Measurements from ENCODE around the gene WWOX. TPM values are rescaled to one million over a fixed set of nuclear protein-coding genes. Genes with fewer than 3 reads are reported as not detected.

Gene WWOX
- total RNA-seq, 3 donors from 2014 or later (not counting 1 experiment from before 2014, with no cell fraction given), result 21.0 to 29.8 (median 27.0) TPM

DNA sequence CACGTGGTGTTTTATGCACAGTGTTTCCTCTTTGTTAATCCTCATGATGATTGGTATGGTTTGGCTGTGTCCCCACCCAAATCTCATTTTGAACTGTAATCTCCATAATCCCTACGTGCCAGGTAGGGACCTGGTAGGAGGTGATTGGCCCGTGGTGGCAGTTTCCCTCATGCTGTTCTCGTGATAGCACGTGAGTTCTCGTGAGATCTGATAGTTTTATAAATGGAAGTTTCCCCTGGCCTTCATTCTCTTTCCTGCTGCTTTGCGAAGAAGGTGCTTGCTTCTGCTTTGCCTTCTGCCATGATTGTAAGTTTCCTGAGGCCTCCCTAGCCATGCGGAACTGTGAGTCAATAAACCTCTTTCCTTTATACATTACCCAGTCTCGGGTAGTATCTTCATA, 115.8 kb downstream of the WWOX start:
- no peak for DNase-seq
- H3K27ac ChIP-seq (ENCODE audit: low read length), result no peak overlapping the region
- H3K36me3 ChIP-seq (ENCODE audit: control insufficient read depth, insufficient read depth, low read length), result no peaks in the 10 kb centered on the region
- intact Hi-C loops (cut with micrococcal nuclease), result no loop called here
- no peaks in the 10 kb centered on the region for H3K4me1 Mint-ChIP-seq
- H3K27ac Mint-ChIP-seq, result no peak overlapping the region
- no peak overlapping the region for H3K4me3 Mint-ChIP-seq
- no peaks in the 10 kb centered on the region for H3K9me3 Mint-ChIP-seq
- ATAC-seq, result no peak
- TF ChIP-seq, protein P1, sequence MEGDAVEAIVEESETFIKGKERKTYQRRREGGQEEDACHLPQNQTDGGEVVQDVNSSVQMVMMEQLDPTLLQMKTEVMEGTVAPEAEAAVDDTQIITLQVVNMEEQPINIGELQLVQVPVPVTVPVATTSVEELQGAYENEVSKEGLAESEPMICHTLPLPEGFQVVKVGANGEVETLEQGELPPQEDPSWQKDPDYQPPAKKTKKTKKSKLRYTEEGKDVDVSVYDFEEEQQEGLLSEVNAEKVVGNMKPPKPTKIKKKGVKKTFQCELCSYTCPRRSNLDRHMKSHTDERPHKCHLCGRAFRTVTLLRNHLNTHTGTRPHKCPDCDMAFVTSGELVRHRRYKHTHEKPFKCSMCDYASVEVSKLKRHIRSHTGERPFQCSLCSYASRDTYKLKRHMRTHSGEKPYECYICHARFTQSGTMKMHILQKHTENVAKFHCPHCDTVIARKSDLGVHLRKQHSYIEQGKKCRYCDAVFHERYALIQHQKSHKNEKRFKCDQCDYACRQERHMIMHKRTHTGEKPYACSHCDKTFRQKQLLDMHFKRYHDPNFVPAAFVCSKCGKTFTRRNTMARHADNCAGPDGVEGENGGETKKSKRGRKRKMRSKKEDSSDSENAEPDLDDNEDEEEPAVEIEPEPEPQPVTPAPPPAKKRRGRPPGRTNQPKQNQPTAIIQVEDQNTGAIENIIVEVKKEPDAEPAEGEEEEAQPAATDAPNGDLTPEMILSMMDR (IDR thresholded peaks at IDR 0.05), result no peak
- no peak overlapping the region for H3K4me3 ChIP-seq (ENCODE audit: low read length)
- no peaks in the 10 kb centered on the region for H3K9me3 ChIP-seq (ENCODE audit: control insufficient read depth, insufficient read depth, low read length)
- no peaks in the 10 kb centered on the region for H3K36me3 Mint-ChIP-seq
- no peaks in the 10 kb centered on the region for H3K27me3 ChIP-seq (ENCODE audit: control insufficient read depth, insufficient read depth, low read length)
- WGBS (ENCODE audit: insufficient coverage), result over 99% methylated on average over 8 of the region's 9 CpGs
- H3K4me1 ChIP-seq (ENCODE audit: control insufficient read depth, insufficient read depth, low read length), result no peaks in the 10 kb centered on the region
- H3K27me3 Mint-ChIP-seq (ENCODE audit: low read depth in 2 of 2), result no peaks in the 10 kb centered on the region

DNA sequence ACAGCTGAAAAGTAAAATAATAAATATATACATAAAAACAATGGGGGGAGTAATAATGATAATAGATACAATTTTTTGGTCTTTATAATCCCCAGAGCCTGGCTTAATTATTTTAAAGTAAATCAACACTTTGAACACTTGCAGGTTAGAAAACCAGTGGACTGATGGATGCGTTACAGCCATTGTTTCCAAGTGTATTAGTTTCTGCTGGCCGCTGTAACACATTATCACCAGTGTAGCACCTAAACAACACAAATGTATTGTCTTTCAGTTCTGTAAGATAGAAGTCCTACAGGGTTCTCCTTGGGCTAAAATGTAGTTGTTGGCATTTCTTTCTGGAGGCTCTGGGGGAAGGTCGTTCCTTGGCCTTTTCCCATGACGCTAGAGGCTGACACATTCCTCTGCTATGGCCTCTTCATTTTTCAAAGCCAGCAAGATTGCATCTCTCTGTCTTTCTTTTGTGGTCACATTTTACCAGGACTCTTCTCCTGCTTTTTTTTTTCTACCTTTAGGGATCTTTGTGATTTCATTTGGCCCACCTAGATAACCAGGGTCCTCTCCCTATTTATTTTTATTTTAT, 116.8 kb downstream of the WWOX start:
- H3K27me3 Mint-ChIP-seq (ENCODE audit: low read depth in 2 of 2), result no peaks in the 10 kb centered on the region
- no peak overlapping the region for H3K4me3 ChIP-seq (ENCODE audit: low read length)
- H3K36me3 ChIP-seq (ENCODE audit: control insufficient read depth, insufficient read depth, low read length), result no peaks in the 10 kb centered on the region
- H3K4me3 Mint-ChIP-seq, result no peak overlapping the region
- H3K27ac Mint-ChIP-seq, result no peak overlapping the region
- no peaks in the 10 kb centered on the region for H3K36me3 Mint-ChIP-seq
- intact Hi-C loops (cut with micrococcal nuclease), result no loop called here
- no peak overlapping the region for H3K27ac ChIP-seq (ENCODE audit: low read length)
- TF ChIP-seq, protein P1 (IDR thresholded peaks at IDR 0.05), result no peak
- H3K4me1 ChIP-seq (ENCODE audit: control insufficient read depth, insufficient read depth, low read length), result no peaks in the 10 kb centered on the region
- no peaks in the 10 kb centered on the region for H3K9me3 Mint-ChIP-seq
- 100% methylated on average over 3 of the region's 4 CpGs for WGBS (ENCODE audit: insufficient coverage)
- ATAC-seq (no peak), DNase-seq (no peak)
- no peaks in the 10 kb centered on the region for H3K27me3 ChIP-seq (ENCODE audit: control insufficient read depth, insufficient read depth, low read length)
- H3K9me3 ChIP-seq (ENCODE audit: control insufficient read depth, insufficient read depth, low read length), result no peaks in the 10 kb centered on the region
- H3K4me1 Mint-ChIP-seq, result no peaks in the 10 kb centered on the region

- no peaks in the 10 kb centered on the region for H3K36me3 Mint-ChIP-seq
These were observed 117.8 kb downstream of the WWOX start for GRCh38 chr16:78217276-78217675.

More at GRCh38 chr16:78217276-78217675, 117.8 kb downstream of the WWOX start:
- Histone ChIP-seq H3K9me3 (ENCODE audit: control insufficient read depth, insufficient read depth, low read length) (no peaks in the 10 kb centered on the region), H3K36me3 (ENCODE audit: control insufficient read depth, insufficient read depth, low read length) (no peaks in the 10 kb centered on the region), H3K4me1 (ENCODE audit: control insufficient read depth, insufficient read depth, low read length) (no peaks in the 10 kb centered on the region), H3K27ac (ENCODE audit: low read length) (no peak overlapping the region), H3K4me3 (ENCODE audit: low read length) (no peak overlapping the region), H3K27me3 (ENCODE audit: control insufficient read depth, insufficient read depth, low read length) (no peaks in the 10 kb centered on the region)
- TF ChIP-seq, protein P1 (IDR thresholded peaks at IDR 0.05), result no peak
- no peak overlapping the region for H3K27ac Mint-ChIP-seq
- intact Hi-C loops (cut with micrococcal nuclease), result no loop called here
- DNase-seq (no peak), ATAC-seq (no peak)
- H3K9me3 Mint-ChIP-seq, result no peaks in the 10 kb centered on the region
- no peaks in the 10 kb centered on the region for H3K4me1 Mint-ChIP-seq
- H3K27me3 Mint-ChIP-seq (ENCODE audit: low read depth in 2 of 2), result no peaks in the 10 kb centered on the region
- no peak overlapping the region for H3K4me3 Mint-ChIP-seq
- 96% methylated on average over 7 of the region's 7 CpGs for WGBS (ENCODE audit: insufficient coverage)

Data from natural killer cell (primary cell).